Amniotic stem cell (primary cell): Measurements from ENCODE around the gene CPN2.

Experiments used
- DNase-seq: peaks from one replicate; lab custom pipeline; 2025; lab: John Stamatoyannopoulos, UW

CPN2 gene

GRCh38 chr3:194351080-194351672, at the start of gene CPN2:
Gene CPN2, minus strand, starts transcription at chr3:194351328. Its CDS starts 8,626 bp downstream, at chr3:194342702.
- DNase-seq = no peak

GRCh38 chr3:194399874-194400411, 48.8 kb upstream of the CPN2 start:
- DNase-seq = no peak

GRCh38 chr3:194399166-194399565, 48.0 kb upstream of the CPN2 start, which contains the start of gene GP5:
Gene GP5, minus strand, starts transcription at chr3:194399266. Its CDS starts 984 bp downstream, at chr3:194398282.
- DNase-seq = no peak

- no peak for DNase-seq
Observed at GRCh38 chr3:194397757-194398312, 46.7 kb upstream of the CPN2 start.

GRCh38 chr3:194396859-194397756, 46.0 kb upstream of the CPN2 start:
- no peak for DNase-seq

GRCh38 chr3:194396539-194396858, 45.4 kb upstream of the CPN2 start:
- no peak for DNase-seq

- no peak for DNase-seq
Observed at GRCh38 chr3:194395778-194396538, 44.8 kb upstream of the CPN2 start.

GRCh38 chr3:194395212-194395611, 44.1 kb upstream of the CPN2 start:
- DNase-seq = no peak

- DNase-seq = no peak
Observed at GRCh38 chr3:194392576-194392975, 41.4 kb upstream of the CPN2 start.

- no peak for DNase-seq
Observed at GRCh38 chr3:194390835-194391234, 39.7 kb upstream of the CPN2 start.

- DNase-seq = no peak
Observed at GRCh38 chr3:194389269-194389668, 38.1 kb upstream of the CPN2 start.

GRCh38 chr3:194387926-194388418, 36.8 kb upstream of the CPN2 start:
- DNase-seq = no peak

GRCh38 chr3:194387276-194387675, 36.1 kb upstream of the CPN2 start:
- no peak for DNase-seq

GRCh38 chr3:194386648-194387047, 35.5 kb upstream of the CPN2 start:
- DNase-seq = no peak

- no peak for DNase-seq
Observed at GRCh38 chr3:194386066-194386465, 34.9 kb upstream of the CPN2 start.

GRCh38 chr3:194384569-194385001, 33.5 kb upstream of the CPN2 start:
- DNase-seq = no peak

- no peak for DNase-seq
Observed at GRCh38 chr3:194384156-194384555, 33.0 kb upstream of the CPN2 start.

GRCh38 chr3:194383276-194383940, 32.3 kb upstream of the CPN2 start:
- DNase-seq = no peak

- no peak for DNase-seq
Observed at GRCh38 chr3:194382892-194383223, 31.7 kb upstream of the CPN2 start.

GRCh38 chr3:194382196-194382891, 31.2 kb upstream of the CPN2 start:
- DNase-seq = no peak

GRCh38 chr3:194381460-194381875, 30.3 kb upstream of the CPN2 start:
- no peak for DNase-seq
